SU-DHL-6 (cell line): ENCODE measurements around the gene GPR157.

Source experiments
- EZH2phosphoT487 ChIP-seq: fragments of 200-600 bp; sonication (generic), shearing (Covaris generic); conservative IDR thresholded peaks from 2 replicates; pipeline ENCODE4 v1.6.1; 2018; ENCODE audit warnings: mild to moderate bottlenecking, antibody characterized with exemption, low read length, moderate library complexity, mixed read lengths
- TF ChIP-seq, protein P1 (sequence below): fragments of 200-600 bp; sonication (generic); IDR thresholded peaks from one replicate; pipeline ENCODE4 v1.5.1; 2017; ENCODE audit warnings: antibody characterized with exemption, mild to moderate bottlenecking, low read length, moderate library complexity; ENCODE audit not compliant: insufficient read depth, poor library complexity, severe bottlenecking

DNA sequence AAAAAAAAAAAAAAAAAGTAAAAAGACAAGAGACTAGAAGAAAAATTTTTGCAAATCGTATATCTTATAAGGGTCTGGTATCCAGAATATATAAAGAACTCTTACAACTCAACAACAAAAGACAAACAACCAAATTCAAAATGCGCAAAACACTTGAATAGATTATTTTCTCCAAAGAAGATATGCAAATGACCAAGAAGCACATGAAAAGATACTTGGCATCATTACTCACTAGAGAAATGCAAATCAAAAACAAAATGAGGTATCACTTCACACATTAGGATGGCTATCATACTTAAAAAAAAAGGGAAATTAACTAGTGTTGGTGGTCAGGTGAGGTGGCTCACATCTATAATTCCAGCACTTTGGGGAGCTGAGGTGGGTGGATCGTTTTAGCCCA lies 47.4 kb downstream of the GPR157 start:
- TF ChIP-seq, protein P1, sequence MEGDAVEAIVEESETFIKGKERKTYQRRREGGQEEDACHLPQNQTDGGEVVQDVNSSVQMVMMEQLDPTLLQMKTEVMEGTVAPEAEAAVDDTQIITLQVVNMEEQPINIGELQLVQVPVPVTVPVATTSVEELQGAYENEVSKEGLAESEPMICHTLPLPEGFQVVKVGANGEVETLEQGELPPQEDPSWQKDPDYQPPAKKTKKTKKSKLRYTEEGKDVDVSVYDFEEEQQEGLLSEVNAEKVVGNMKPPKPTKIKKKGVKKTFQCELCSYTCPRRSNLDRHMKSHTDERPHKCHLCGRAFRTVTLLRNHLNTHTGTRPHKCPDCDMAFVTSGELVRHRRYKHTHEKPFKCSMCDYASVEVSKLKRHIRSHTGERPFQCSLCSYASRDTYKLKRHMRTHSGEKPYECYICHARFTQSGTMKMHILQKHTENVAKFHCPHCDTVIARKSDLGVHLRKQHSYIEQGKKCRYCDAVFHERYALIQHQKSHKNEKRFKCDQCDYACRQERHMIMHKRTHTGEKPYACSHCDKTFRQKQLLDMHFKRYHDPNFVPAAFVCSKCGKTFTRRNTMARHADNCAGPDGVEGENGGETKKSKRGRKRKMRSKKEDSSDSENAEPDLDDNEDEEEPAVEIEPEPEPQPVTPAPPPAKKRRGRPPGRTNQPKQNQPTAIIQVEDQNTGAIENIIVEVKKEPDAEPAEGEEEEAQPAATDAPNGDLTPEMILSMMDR = no peak
- no peak for TF ChIP-seq EZH2phosphoT487
